ENCODE measurements around the gene SEZ6.

DNA sequence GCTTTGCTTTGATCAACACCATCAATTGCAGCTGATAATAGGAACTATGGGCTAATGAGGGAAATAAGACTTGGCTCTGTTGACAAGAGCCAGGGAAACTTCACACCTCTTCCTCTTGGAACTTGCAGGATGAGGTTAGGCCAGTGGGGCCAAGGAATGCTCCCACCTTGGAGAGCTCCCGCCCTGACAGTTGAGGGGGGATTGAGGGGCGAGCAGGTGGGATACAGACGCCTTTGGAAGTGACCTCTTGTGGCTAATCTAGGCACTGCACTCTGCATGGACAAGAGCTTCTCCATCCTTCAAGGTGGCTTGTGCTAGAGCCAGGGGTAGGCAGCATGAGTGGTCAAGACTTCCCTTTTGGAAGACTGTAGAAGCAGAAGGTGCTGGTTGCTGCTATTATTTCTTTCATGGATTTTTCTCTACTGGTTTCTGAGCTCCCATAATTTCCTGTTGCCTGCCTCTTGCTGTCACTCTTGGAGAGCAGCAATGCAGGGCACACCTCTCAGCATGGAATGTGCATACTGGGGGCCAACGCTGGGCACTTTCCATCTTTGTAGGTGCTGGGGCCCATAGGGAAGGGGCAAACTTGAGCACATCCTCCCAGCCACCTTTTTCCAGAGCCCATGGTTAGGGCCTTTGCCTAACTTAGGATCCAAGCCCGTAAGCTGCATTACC is 52.3 kb downstream of the SEZ6 start:
- TF ChIP-seq EZH2 (IDR thresholded peaks at IDR 0.05; ENCODE audit: low read depth) (no peak), CTCF (conservative IDR thresholded peaks at IDR 0.05) (peak; percentile 86)

All from PC-9 (cell line).